Trophoblast cell (in vitro differentiated cells and primary cell): Measurements from ENCODE around the gene PTPN3.

Experiments
- DNase-seq, 2 donors: peaks; one replicate each; pipeline ENCODE4 v3.0.0-alpha.2; 2016
- H2AFZ ChIP-seq: 2 replicates; pipeline ENCODE4 v1.6.1; 2013; ENCODE audit warnings: low read length, moderate library complexity, mild to moderate bottlenecking; ENCODE audit not compliant: insufficient read depth, poor library complexity
- H2AK5ac ChIP-seq: 2 replicates; pipeline ENCODE4 v1.6.1; 2013; ENCODE audit warnings: mild to moderate bottlenecking, low read length
- H2BK120ac ChIP-seq: 2 replicates; pipeline ENCODE4 v1.6.1; 2013; ENCODE audit warnings: low read length, mild to moderate bottlenecking, moderate library complexity; ENCODE audit not compliant: insufficient read depth, poor library complexity
- H2BK12ac ChIP-seq: 2 replicates; pipeline ENCODE4 v1.6.1; 2013; ENCODE audit warnings: mild to moderate bottlenecking, low read length, moderate library complexity
- H2BK5ac ChIP-seq: 2 replicates; pipeline ENCODE4 v1.6.1; 2013; ENCODE audit warnings: low read length, low read depth, moderate library complexity, mild to moderate bottlenecking; ENCODE audit not compliant: poor library complexity
- H3K14ac ChIP-seq: 2 replicates; pipeline ENCODE4 v1.6.1; 2013; ENCODE audit warnings: mild to moderate bottlenecking, low read length
- H3K18ac ChIP-seq: 2 replicates; pipeline ENCODE4 v1.6.1; 2013; ENCODE audit warnings: mild to moderate bottlenecking, low read length
- H3K23ac ChIP-seq: 2 replicates; pipeline ENCODE4 v1.6.1; 2013; ENCODE audit warnings: low read length
- H3K27ac ChIP-seq: 2 replicates; pipeline ENCODE4 v1.5.1; 2013; ENCODE audit warnings: low read depth, mild to moderate bottlenecking, inconsistent platforms, low read length, moderate library complexity
- H3K27me3 ChIP-seq: 2 replicates; pipeline ENCODE4 v1.6.1; 2013; ENCODE audit warnings: inconsistent platforms, mild to moderate bottlenecking, low read length, moderate library complexity; ENCODE audit not compliant: insufficient read depth
- H3K36me3 ChIP-seq, 2 experiments: 1 replicate in 1 of 2; 2 replicates in 1 of 2; pipeline ENCODE4 v1.6.1; 2013; ENCODE audit warnings: low read length in 2 of 2, mild to moderate bottlenecking in 2 of 2, moderate library complexity in 1 of 2; ENCODE audit not compliant: insufficient read depth in 2 of 2, control insufficient read depth in 1 of 2
- H3K4ac ChIP-seq: 2 replicates; pipeline ENCODE4 v1.6.1; 2013; ENCODE audit warnings: low read depth, mild to moderate bottlenecking, low read length, moderate library complexity
- H3K4me1 ChIP-seq, 2 experiments: 1 replicate in 1 of 2; 2 replicates in 1 of 2; pipeline ENCODE4 v1.6.1; 2013; ENCODE audit warnings: low read length in 2 of 2, mild to moderate bottlenecking in 2 of 2, moderate library complexity in 1 of 2; ENCODE audit not compliant: insufficient read depth in 2 of 2, control insufficient read depth in 1 of 2
- H3K4me2 ChIP-seq: 2 replicates; pipeline ENCODE4 v1.6.1; 2013; ENCODE audit warnings: inconsistent platforms, mild to moderate bottlenecking, low read length, moderate library complexity
- H3K4me3 ChIP-seq: 2 replicates; pipeline ENCODE4 v1.5.1; 2013; ENCODE audit warnings: mild to moderate bottlenecking, low read depth, low read length, inconsistent platforms
- H3K79me1 ChIP-seq: one replicate; pipeline ENCODE4 v1.6.1; 2013; ENCODE audit warnings: low read length
- H3K79me2 ChIP-seq: 2 replicates; pipeline ENCODE4 v1.6.1; 2013; ENCODE audit warnings: low read length, mild to moderate bottlenecking; ENCODE audit not compliant: control insufficient read depth, insufficient read depth, poor library complexity
- H3K9ac ChIP-seq: 2 replicates; pipeline ENCODE4 v1.6.1; 2013; ENCODE audit warnings: mild to moderate bottlenecking, low read length
- H3K9me3 ChIP-seq: 2 replicates; pipeline ENCODE4 v1.6.1; 2013; ENCODE audit warnings: low read depth, mild to moderate bottlenecking, control low read depth, inconsistent platforms, low read length; ENCODE audit not compliant: insufficient read depth
- H4K12ac ChIP-seq: 2 replicates; pipeline ENCODE4 v1.6.1; 2013; ENCODE audit warnings: low read depth, mild to moderate bottlenecking, low read length, moderate library complexity
- H4K8ac ChIP-seq: 2 replicates; pipeline ENCODE4 v1.6.1; 2013; ENCODE audit warnings: low read depth, mild to moderate bottlenecking, low read length, moderate library complexity
- H4K91ac ChIP-seq: one replicate; pipeline ENCODE4 v1.6.1; 2013; ENCODE audit warnings: low read depth, mild to moderate bottlenecking, low read length, moderate library complexity
- WGBS: extraction: QIAGEN DNeasy Blood & Tissue Kit; methylation state at CpG from one replicate; pipeline ENCODE4 v1.1.7; 2013; ENCODE audit warnings: missing lambda C conversion rate; ENCODE audit not compliant: insufficient read length, insufficient coverage; ENCODE audit errors: extremely low coverage; 5-methylcytosine and 5-hydroxymethylcytosine counted together

Gene PTPN3

GRCh38 chr9:109382585-109382984 lies 115.5 kb downstream of the PTPN3 start:
- no peak overlapping the region for H2AFZ ChIP-seq
- no peak overlapping the region for H4K12ac ChIP-seq
- H3K18ac ChIP-seq, result peak overlapping the region; percentile 61
- peaks cover 2% of the 10 kb centered on the region for H3K79me2 ChIP-seq
- H3K79me1 ChIP-seq, result peaks cover 10% of the 10 kb centered on the region
- peak overlapping the region; percentile 19 for H2BK120ac ChIP-seq
- no peak overlapping the region for H3K9ac ChIP-seq
- H2BK12ac ChIP-seq, result no peak overlapping the region
- peak overlapping the region; percentile 49 for H3K14ac ChIP-seq
- no CpG with 5 or more reads among the region's 3 CpGs for WGBS
- H3K9me3 ChIP-seq, result no peaks in the 10 kb centered on the region
- no peak for DNase-seq
- no peak overlapping the region for H3K27ac ChIP-seq
- no peak overlapping the region for H3K4me3 ChIP-seq
- H4K91ac ChIP-seq, result peak overlapping the region; percentile 52
- no peak overlapping the region for H2BK5ac ChIP-seq
- H3K4ac ChIP-seq, result no peak overlapping the region
- H3K36me3 ChIP-seq, result peaks cover 0 to 2% of the 10 kb centered on the region in 2 experiments
- H3K23ac ChIP-seq, result no peak overlapping the region
- H2AK5ac ChIP-seq, result peak overlapping the region; percentile 34
- no peak overlapping the region for H4K8ac ChIP-seq
- peaks cover 26 to 34% of the 10 kb centered on the region in 2 experiments for H3K4me1 ChIP-seq
- H3K27me3 ChIP-seq, result no peaks in the 10 kb centered on the region
- no peak overlapping the region for H3K4me2 ChIP-seq

DNA sequence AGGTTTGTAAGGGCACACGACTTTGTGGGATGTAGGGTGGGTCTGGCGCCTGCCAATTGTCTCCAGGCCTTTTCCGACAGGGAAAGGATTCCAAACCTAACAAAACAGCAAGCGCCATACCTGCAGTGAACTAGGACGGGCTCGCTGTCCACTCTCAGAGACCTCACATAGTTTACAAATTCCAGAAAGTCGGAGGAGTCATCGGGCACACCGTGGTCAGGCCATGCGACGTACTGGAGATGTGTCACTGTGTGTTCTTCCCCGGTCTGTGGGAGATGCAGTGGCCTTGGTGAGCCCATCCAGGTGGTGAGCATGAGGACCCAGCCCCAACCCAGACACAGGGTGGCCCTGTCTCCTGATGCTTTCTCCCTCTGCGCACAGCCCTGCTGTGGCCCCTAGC lies 115.9 kb downstream of the PTPN3 start:
- Histone ChIP-seq H4K91ac (peak overlapping the region; percentile 52), H3K79me1 (peaks cover 10% of the 10 kb centered on the region), H3K9ac (no peak overlapping the region), H2BK5ac (no peak overlapping the region), H3K9me3 (no peaks in the 10 kb centered on the region), H3K4me1 (peaks cover 26 to 34% of the 10 kb centered on the region in 2 experiments), H4K12ac (no peak overlapping the region), H4K8ac (no peak overlapping the region), H3K4ac (no peak overlapping the region), H3K4me2 (no peak overlapping the region), H3K4me3 (no peak overlapping the region), H2BK12ac (peak overlapping the region; percentile 51), H3K27ac (no peak overlapping the region), H3K27me3 (no peaks in the 10 kb centered on the region), H3K18ac (peak overlapping the region; percentile 61), H3K36me3 (peaks cover 0 to 2% of the 10 kb centered on the region in 2 experiments), H2AK5ac (peak overlapping the region; percentile 34), H3K14ac (peak overlapping the region; percentile 49), H2AFZ (no peak overlapping the region), H3K23ac (no peak overlapping the region), H3K79me2 (peaks cover 2% of the 10 kb centered on the region), H2BK120ac (peak overlapping the region; percentile 19)
- no CpG with 5 or more reads among the region's 13 CpGs for WGBS
- DNase-seq, result no peak

DNA sequence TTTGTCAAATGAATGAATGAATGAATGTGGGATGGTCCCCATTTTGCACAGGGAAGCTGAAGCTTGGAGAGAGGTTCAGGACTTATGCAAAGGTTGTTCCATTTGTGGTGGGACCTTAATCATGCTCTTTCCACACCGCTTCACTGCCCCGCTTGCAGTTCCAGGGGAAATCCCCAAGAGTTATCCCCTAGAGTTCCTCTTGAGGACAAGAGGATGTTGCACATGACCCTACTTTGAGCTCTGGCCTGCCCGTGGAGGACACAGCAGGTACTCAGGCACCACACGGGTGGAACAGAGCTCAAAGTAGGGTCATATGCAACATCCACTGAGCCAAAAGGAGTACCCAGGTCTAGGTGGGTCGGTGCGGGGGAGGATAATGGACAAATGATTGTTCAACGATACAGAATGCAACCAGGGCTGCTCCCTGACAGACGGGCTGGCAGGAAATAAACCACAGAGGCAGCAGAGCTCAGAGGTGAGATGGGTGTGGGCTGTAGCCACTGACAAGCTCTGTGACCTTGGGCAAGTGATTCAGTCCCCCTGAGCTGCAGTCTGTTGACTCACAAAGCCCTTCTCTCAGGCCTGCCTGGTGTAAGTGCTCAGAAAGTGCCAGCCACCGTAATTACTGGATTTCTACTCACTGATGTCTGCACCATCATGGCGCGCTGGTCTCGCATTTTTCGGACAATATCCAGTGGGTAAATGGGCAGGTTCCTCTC lies 116.9 kb downstream of the PTPN3 start:
- peak overlapping the region; percentile 6 for H2BK120ac ChIP-seq
- peaks cover 8% of the 10 kb centered on the region for H3K79me1 ChIP-seq
- H3K9ac ChIP-seq, result no peak overlapping the region
- peaks cover 2% of the 10 kb centered on the region for H3K79me2 ChIP-seq
- peak overlapping the region; percentile 15 for H2BK5ac ChIP-seq
- H3K18ac ChIP-seq, result peak overlapping the region; percentile 21
- no peaks in the 10 kb centered on the region for H3K36me3 ChIP-seq
- peak overlapping the region; percentile 56 for H2BK12ac ChIP-seq
- H3K4ac ChIP-seq, result no peak overlapping the region
- no CpG with 5 or more reads among the region's 13 CpGs for WGBS
- no peak for DNase-seq
- no peaks in the 10 kb centered on the region for H3K27me3 ChIP-seq
- no peak overlapping the region for H3K4me3 ChIP-seq
- H3K27ac ChIP-seq, result peak overlapping the region; percentile 63
- no peaks in the 10 kb centered on the region for H3K9me3 ChIP-seq
- no peak overlapping the region for H2AFZ ChIP-seq
- no peak overlapping the region for H2AK5ac ChIP-seq
- no peak overlapping the region for H3K14ac ChIP-seq
- peak overlapping the region; percentile 52 for H4K91ac ChIP-seq
- no peak overlapping the region for H4K8ac ChIP-seq
- H4K12ac ChIP-seq, result no peak overlapping the region
- H3K4me2 ChIP-seq, result no peak overlapping the region
- peaks cover 26 to 31% of the 10 kb centered on the region in 2 experiments for H3K4me1 ChIP-seq
- no peak overlapping the region for H3K23ac ChIP-seq

DNA sequence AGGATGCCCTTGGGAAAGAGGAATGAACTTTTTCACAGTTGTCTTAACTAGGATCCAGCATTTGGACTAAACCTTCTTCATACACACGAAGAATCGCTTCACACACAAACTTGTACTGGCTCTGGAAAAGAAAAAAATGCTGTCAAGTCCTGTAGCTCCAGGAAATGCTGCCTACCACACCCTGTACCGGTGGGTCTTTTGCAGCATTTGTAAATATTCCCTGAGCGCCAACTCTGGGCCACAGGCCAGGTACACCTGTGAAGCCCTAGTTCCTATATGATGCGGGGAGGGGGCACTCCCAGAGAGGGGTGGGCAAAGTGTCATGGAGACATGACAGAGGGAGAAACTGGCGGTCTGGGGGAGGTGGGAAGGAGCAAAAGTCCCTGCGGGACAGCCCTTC lies 118.6 kb downstream of the PTPN3 start:
- no peak overlapping the region for H3K4ac ChIP-seq
- no peak overlapping the region for H3K27ac ChIP-seq
- peaks cover 8% of the 10 kb centered on the region for H3K79me1 ChIP-seq
- H3K23ac ChIP-seq, result no peak overlapping the region
- H2BK120ac ChIP-seq, result no peak overlapping the region
- H4K91ac ChIP-seq, result peak overlapping the region; percentile 21
- no peak overlapping the region for H3K9ac ChIP-seq
- no peak overlapping the region for H3K4me3 ChIP-seq
- H3K79me2 ChIP-seq, result peaks cover 2% of the 10 kb centered on the region
- H2AFZ ChIP-seq, result no peak overlapping the region
- H2BK5ac ChIP-seq, result no peak overlapping the region
- H3K9me3 ChIP-seq, result no peaks in the 10 kb centered on the region
- no CpG with 5 or more reads among the region's 7 CpGs for WGBS
- no peak for DNase-seq
- no peak overlapping the region for H4K12ac ChIP-seq
- no peak overlapping the region for H2AK5ac ChIP-seq
- peak overlapping the region; percentile 12 for H3K14ac ChIP-seq
- H3K18ac ChIP-seq, result no peak overlapping the region
- H4K8ac ChIP-seq, result no peak overlapping the region
- no peaks in the 10 kb centered on the region for H3K27me3 ChIP-seq
- H3K36me3 ChIP-seq, result no peaks in the 10 kb centered on the region
- peak overlapping the region; percentile 58 for H2BK12ac ChIP-seq
- H3K4me1 ChIP-seq, result peaks cover 25 to 26% of the 10 kb centered on the region in 2 experiments
- H3K4me2 ChIP-seq, result no peak overlapping the region
